Neuronal stem cell (in vitro differentiated cells): Measurements from ENCODE around the gene SIX1.

Source experiments
- DNase-seq: peaks from one replicate; pipeline ENCODE4 v3.0.0-alpha.2; 2013; ENCODE audit warnings: low spot score
- H2AFZ ChIP-seq: one replicate; pipeline ENCODE4 v1.6.1; 2013; ENCODE audit warnings: mild to moderate bottlenecking, low read length, inconsistent platforms
- H2AK5ac ChIP-seq: 2 replicates; pipeline ENCODE4 v1.6.1; 2013; ENCODE audit warnings: low read depth, mild to moderate bottlenecking, inconsistent platforms, low read length, moderate library complexity, mixed read lengths
- H2BK120ac ChIP-seq: 2 replicates; pipeline ENCODE4 v1.6.1; 2013; ENCODE audit warnings: low read depth, mild to moderate bottlenecking, inconsistent platforms, low read length, moderate library complexity, mixed read lengths
- H2BK12ac ChIP-seq: one replicate; pipeline ENCODE4 v1.6.1; 2013; ENCODE audit warnings: low read length, inconsistent platforms
- H2BK15ac ChIP-seq: 2 replicates; pipeline ENCODE4 v1.6.1; 2013; ENCODE audit warnings: mild to moderate bottlenecking, low read length, inconsistent platforms, mixed read lengths
- H2BK5ac ChIP-seq: one replicate; pipeline ENCODE4 v1.6.1; 2013; ENCODE audit warnings: inconsistent platforms, mild to moderate bottlenecking, low read length, moderate library complexity
- H3K14ac ChIP-seq: one replicate; pipeline ENCODE4 v1.6.1; 2013; ENCODE audit warnings: low read length, inconsistent platforms
- H3K18ac ChIP-seq: 2 replicates; pipeline ENCODE4 v1.6.1; 2013; ENCODE audit warnings: low read length, inconsistent platforms
- H3K23ac ChIP-seq: 2 replicates; pipeline ENCODE4 v1.6.1; 2013; ENCODE audit warnings: low read depth, mild to moderate bottlenecking, mixed read lengths, low read length, inconsistent platforms; ENCODE audit not compliant: poor library complexity
- H3K27ac ChIP-seq: replicated peaks from 3 replicates; pipeline ENCODE4 v1.5.1; 2013; ENCODE audit warnings: low read length, inconsistent platforms
- H3K27me3 ChIP-seq, 3 experiments: 2 replicates each; pipeline ENCODE4 v1.6.1; 2013; ENCODE audit warnings: low read length in 3 of 3, mild to moderate bottlenecking in 2 of 3, inconsistent platforms in 1 of 3, low read depth in 1 of 3, mixed read lengths in 1 of 3, moderate library complexity in 1 of 3; ENCODE audit not compliant: control insufficient read depth in 3 of 3, insufficient read depth in 3 of 3
- H3K36me3 ChIP-seq, 2 donors: replicated peaks in 1 of 2; 2 replicates each; pipeline ENCODE4 v1.6.1; 2013; ENCODE audit warnings: low read length in 2 of 2; ENCODE audit not compliant: control insufficient read depth in 2 of 2, insufficient read depth in 2 of 2
- H3K4ac ChIP-seq: 2 replicates; pipeline ENCODE4 v1.6.1; 2013; ENCODE audit warnings: inconsistent platforms, mild to moderate bottlenecking, low read length, moderate library complexity
- H3K4me1 ChIP-seq, 2 donors: 1 replicate in 1 of 2; 2 replicates in 1 of 2; pipeline ENCODE4 v1.6.1; 2013; ENCODE audit warnings: low read length in 2 of 2, low read depth in 1 of 2; ENCODE audit not compliant: control insufficient read depth in 2 of 2, insufficient read depth in 1 of 2
- H3K4me2 ChIP-seq: one replicate; pipeline ENCODE4 v1.6.1; 2013; ENCODE audit warnings: mild to moderate bottlenecking, low read length, inconsistent platforms; ENCODE audit not compliant: insufficient read depth, poor library complexity, severe bottlenecking
- H3K4me3 ChIP-seq, 2 donors: 2 replicates each; pipeline ENCODE4 v1.5.1; 2013; ENCODE audit warnings: low read length in 2 of 2, mild to moderate bottlenecking in 2 of 2, inconsistent platforms in 1 of 2, moderate library complexity in 1 of 2
- H3K79me1 ChIP-seq: one replicate; pipeline ENCODE4 v1.6.1; 2013; ENCODE audit warnings: low read depth, mild to moderate bottlenecking, inconsistent platforms, low read length, moderate library complexity
- H3K9ac ChIP-seq: one replicate; pipeline ENCODE4 v1.6.1; 2013; ENCODE audit warnings: mild to moderate bottlenecking, low read depth, low read length, inconsistent platforms; ENCODE audit not compliant: poor library complexity
- H3K9me3 ChIP-seq, 2 donors: replicated peaks in 1 of 2; 2 replicates each; pipeline versions ENCODE3 to v1.6.1; 2013; ENCODE audit warnings: low read length in 2 of 2, mild to moderate bottlenecking in 2 of 2, inconsistent platforms in 1 of 2, low read depth in 1 of 2, mixed read lengths in 1 of 2, moderate library complexity in 1 of 2; ENCODE audit not compliant: control insufficient read depth in 2 of 2, insufficient read depth in 1 of 2
- H4K8ac ChIP-seq: one replicate; pipeline ENCODE4 v1.6.1; 2013; ENCODE audit warnings: low read depth, mild to moderate bottlenecking, inconsistent platforms, low read length, moderate library complexity
- H4K91ac ChIP-seq: one replicate; pipeline ENCODE4 v1.6.1; 2013; ENCODE audit warnings: low read length, low read depth, mild to moderate bottlenecking, inconsistent platforms; ENCODE audit not compliant: poor library complexity
- WGBS, 2 donors: extraction: QIAGEN DNeasy Blood & Tissue Kit; methylation state at CpG; one replicate each; pipeline ENCODE4 v1.1.7; 2013; ENCODE audit warnings: missing lambda C conversion rate in 2 of 2, mixed read lengths in 1 of 2; ENCODE audit not compliant: insufficient read length in 2 of 2, insufficient replicate concordance in 1 of 2; ENCODE audit errors: extremely low coverage in 2 of 2; 5-methylcytosine and 5-hydroxymethylcytosine counted together

Gene SIX1

DNA sequence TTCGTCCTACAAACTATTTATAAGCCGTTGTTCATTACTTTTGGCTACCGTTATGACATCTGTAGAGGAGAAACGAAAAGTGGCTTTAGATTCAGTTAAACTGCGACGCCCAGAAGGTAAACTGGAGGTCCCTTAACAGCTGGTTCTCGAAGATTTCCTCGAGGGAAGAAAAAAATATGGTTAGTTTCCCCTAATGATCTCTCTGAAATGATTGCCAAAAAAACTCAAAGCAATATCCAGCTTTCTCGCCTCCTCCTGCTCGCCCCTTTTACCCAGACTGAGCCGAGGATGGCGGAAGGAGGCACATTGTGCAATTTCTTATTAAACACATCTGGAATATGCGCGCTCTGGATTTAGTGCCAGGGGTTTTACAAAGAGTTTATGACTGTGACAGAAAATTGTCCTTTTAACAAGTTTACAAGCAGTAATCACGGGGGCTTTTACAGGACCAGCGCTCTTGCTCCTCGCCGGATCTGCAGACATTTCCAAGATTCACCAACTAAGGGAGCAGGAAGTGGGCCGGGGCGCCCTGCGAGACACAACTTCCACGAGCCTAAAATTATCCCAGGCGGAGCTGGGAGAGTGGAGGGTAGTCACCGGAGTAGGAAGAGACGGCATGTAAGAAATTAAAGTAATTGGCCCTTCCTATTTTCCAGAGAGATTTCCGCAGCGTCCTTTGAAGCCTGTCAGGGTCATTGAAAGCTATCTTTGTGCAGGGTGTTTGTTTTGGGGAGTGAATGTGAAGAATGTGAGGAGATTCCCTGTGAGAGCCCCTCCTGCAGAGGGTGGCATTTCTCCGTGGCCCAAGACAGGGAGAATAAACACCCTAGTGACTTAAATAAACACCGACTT is 5.6 kb downstream of the SIX1 start:
- Histone ChIP-seq H2BK15ac (no peak overlapping the region), H3K27ac (no peak overlapping the region), H2BK12ac (no peak overlapping the region), H3K23ac (no peak overlapping the region), H3K9me3 (no peaks in the 10 kb centered on the region), H3K79me1 (no peaks in the 10 kb centered on the region), H3K9ac (no peak overlapping the region), H2AFZ (no peak overlapping the region), H2BK120ac (no peak overlapping the region), H3K27me3 (peaks cover 45 to 99% (median 81%) of the 10 kb centered on the region in 3 experiments), H3K36me3 (no peaks in the 10 kb centered on the region), H3K14ac (no peak overlapping the region), H2AK5ac (no peak overlapping the region), H3K4me1 (peaks cover 0 to 14% of the 10 kb centered on the region in 2 donors), H3K4me2 (peak overlapping the region; percentile 42), H3K18ac (no peak overlapping the region), H2BK5ac (no peak overlapping the region), H4K91ac (no peak overlapping the region), H4K8ac (no peak overlapping the region), H3K4me3 (no peak overlapping the region), H3K4ac (no peak overlapping the region)
- peak; percentile 61 for DNase-seq
- no CpG with 5 or more reads among the region's 29 CpGs for WGBS, 2 donors

DNA sequence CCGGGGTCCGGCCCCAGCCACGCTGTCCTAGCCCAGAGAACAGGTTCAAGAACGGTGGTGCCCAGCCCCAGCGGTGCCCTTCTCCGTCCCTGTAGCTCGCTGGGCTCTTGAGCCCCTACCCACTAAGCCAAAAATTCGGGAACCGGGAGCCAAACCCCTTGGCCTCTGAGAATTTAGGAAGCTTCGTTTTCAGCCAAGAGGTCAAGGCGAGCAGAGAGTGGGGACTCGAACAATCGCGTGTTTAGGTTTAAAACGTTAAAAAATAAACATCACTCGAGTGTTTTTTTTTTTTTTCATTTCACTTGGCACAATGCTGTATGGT is 6.2 kb downstream of the SIX1 start:
- Histone ChIP-seq H3K79me1 (no peaks in the 10 kb centered on the region), H3K9me3 (no peaks in the 10 kb centered on the region), H3K4me2 (no peak overlapping the region), H2AK5ac (peak overlapping the region; percentile 93), H3K27ac (no peak overlapping the region), H3K4me1 (peaks cover 0 to 13% of the 10 kb centered on the region in 2 donors), H3K18ac (peak overlapping the region; percentile 73), H2AFZ (peak overlapping the region; percentile 74), H3K14ac (no peak overlapping the region), H3K27me3 (peaks cover 40 to 99% (median 79%) of the 10 kb centered on the region in 3 experiments), H2BK12ac (no peak overlapping the region), H3K4me3 (no peak overlapping the region), H3K9ac (no peak overlapping the region), H4K8ac (no peak overlapping the region), H3K4ac (no peak overlapping the region), H3K36me3 (no peaks in the 10 kb centered on the region), H4K91ac (no peak overlapping the region), H2BK15ac (peak overlapping the region; percentile 59), H2BK5ac (no peak overlapping the region), H2BK120ac (no peak overlapping the region), H3K23ac (no peak overlapping the region)
- WGBS, 2 donors, result no CpG with 5 or more reads among the region's 16 CpGs
- DNase-seq, result peak; percentile 26

DNA sequence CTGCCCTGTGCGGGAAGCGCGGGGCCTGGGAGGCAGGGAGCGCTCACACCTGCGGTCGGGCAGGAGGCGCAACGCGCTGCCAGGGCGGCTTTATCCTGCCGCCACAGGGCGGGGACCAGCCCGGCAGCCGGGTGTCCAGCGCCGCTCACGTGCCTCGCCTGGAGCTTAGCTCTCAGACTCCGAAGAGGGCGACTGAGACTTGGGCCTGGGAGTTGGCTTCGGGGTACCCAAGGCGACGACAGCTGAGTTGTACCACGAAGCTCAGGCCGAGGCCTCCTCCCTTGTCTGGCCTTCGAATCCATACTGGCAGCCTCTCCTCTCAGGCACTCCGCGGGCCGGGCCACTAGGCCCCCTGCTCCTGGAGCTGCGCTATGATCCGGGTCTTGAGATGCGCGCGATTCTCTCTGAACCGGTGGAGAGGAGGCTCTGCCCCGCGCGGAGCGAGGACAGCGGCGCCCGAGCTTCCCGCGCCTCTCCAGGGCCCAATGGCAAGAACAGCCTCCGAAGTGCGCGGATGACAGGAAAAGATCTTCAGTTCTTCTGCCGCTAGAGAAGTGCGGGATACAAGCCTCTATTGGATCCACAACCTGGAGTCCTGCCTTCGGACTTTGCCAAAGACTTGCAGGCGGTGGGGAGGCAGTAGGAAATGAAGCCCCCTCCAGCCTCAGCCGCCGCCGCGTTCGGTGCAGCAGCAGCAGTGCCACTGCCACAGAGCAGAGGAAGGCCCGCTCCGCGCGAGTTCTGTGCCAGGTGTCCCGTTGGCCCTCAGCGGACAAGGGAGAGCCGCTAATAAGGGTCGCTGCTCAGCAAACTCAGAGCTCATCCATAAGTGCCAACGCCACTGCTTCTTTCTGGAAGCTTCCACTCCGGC is 6.8 kb downstream of the SIX1 start:
- Histone ChIP-seq H3K14ac (no peak overlapping the region), H3K23ac (peak overlapping the region; percentile 0), H4K91ac (no peak overlapping the region), H3K4ac (no peak overlapping the region), H3K4me3 (no peak overlapping the region), H2BK120ac (no peak overlapping the region), H3K9me3 (no peaks in the 10 kb centered on the region), H3K27ac (no peak overlapping the region), H3K79me1 (no peaks in the 10 kb centered on the region), H3K27me3 (peaks cover 37 to 94% (median 75%) of the 10 kb centered on the region in 3 experiments), H3K36me3 (no peaks in the 10 kb centered on the region), H2BK12ac (no peak overlapping the region), H2AFZ (peak overlapping the region; percentile 74), H2BK15ac (peak overlapping the region; percentile 59), H2AK5ac (peak overlapping the region; percentile 93), H3K18ac (peak overlapping the region; percentile 77), H3K4me2 (peak overlapping the region; percentile 47), H4K8ac (no peak overlapping the region), H3K4me1 (peaks cover 0 to 14% of the 10 kb centered on the region in 2 donors), H3K9ac (peak overlapping the region; percentile 74), H2BK5ac (no peak overlapping the region)
- DNase-seq, result peak; percentile 59
- WGBS, 2 donors, result no CpG with 5 or more reads among the region's 66 CpGs
